H1 (cell line): Measurements from ENCODE around the gene RPS6KL1. TPM values are rescaled to one million over a fixed set of nuclear protein-coding genes. Genes with fewer than 3 reads are reported as not detected.

Source experiments
- CTCF ChIA-PET: fragments of 300-600 bp; sonication (Branson Sonifier 250); formaldehyde crosslinking; loops from one replicate; lab custom pipeline; 2021; ENCODE audit not compliant: partially characterized antibody; lab: Charles Lee
- POLR2A ChIA-PET: fragments of 300-600 bp; sonication (Branson Sonifier 250); formaldehyde crosslinking; loops from one replicate; lab custom pipeline; 2021; ENCODE audit warnings: inconsistent platforms; ENCODE audit not compliant: partially characterized antibody; lab: Charles Lee
- DNase-seq, 2 experiments: peaks; one replicate each; pipeline versions ENCODE4 v3.0.0 to v3.0.0-alpha.2; 2010 to 2022; ENCODE audit warnings: low spot score in 2 of 2, low read depth in 1 of 2, mixed read lengths in 1 of 2
- FAIRE-seq: peaks from 2 replicates; lab custom pipeline; 2011; peaks lifted over from hg19 to GRCh38; lab: Jason Lieb, UNC
- H2AFZ ChIP-seq: 2 replicates; pipeline ENCODE4 v1.8.1; 2012; ENCODE audit warnings: low read length, inconsistent platforms
- H2AK5ac ChIP-seq: 2 replicates; pipeline ENCODE4 v1.6.1; 2013; ENCODE audit warnings: low read depth, low read length
- H2BK120ac ChIP-seq: replicated peaks from 2 replicates; pipeline ENCODE3; 2013; ENCODE audit warnings: low read depth, low read length, inconsistent platforms
- H2BK12ac ChIP-seq: 2 replicates; pipeline ENCODE4 v1.6.1; 2013; ENCODE audit warnings: low read depth, low read length
- H2BK15ac ChIP-seq: 2 replicates; pipeline ENCODE4 v1.6.1; 2013; ENCODE audit warnings: low read length
- H2BK20ac ChIP-seq: 2 replicates; pipeline ENCODE4 v1.6.1; 2013; ENCODE audit warnings: low read length
- H2BK5ac ChIP-seq: 2 replicates; pipeline ENCODE4 v1.6.1; 2013; ENCODE audit warnings: low read depth, low read length
- H3K14ac ChIP-seq: 2 replicates; pipeline ENCODE4 v1.6.1; 2013; ENCODE audit warnings: inconsistent platforms; ENCODE audit not compliant: insufficient read length
- H3K18ac ChIP-seq: 2 replicates; pipeline ENCODE4 v1.6.1; 2013; ENCODE audit warnings: low read length; ENCODE audit errors: extremely low read depth
- H3K23ac ChIP-seq: 2 replicates; pipeline ENCODE4 v1.6.1; 2013; ENCODE audit warnings: inconsistent platforms; ENCODE audit not compliant: insufficient read length
- H3K23me2 ChIP-seq: 2 replicates; pipeline ENCODE4 v1.6.1; 2013; ENCODE audit warnings: low read depth, low read length
- H3K27ac ChIP-seq: 2 replicates; pipeline ENCODE4 v1.6.1; 2011; ENCODE audit warnings: low read depth, low read length, inconsistent platforms
- H3K27me3 ChIP-seq, 4 experiments: replicated peaks in 1 of 4; 1 replicate in 1 of 4; 2 replicates in 3 of 4; pipeline versions ENCODE4 v1.6.1 to v1.8.1; 2011 to 2013; ENCODE audit warnings: low read length in 3 of 4, mild to moderate bottlenecking in 3 of 4, inconsistent platforms in 2 of 4, mixed read lengths in 2 of 4, moderate library complexity in 1 of 4; ENCODE audit not compliant: control insufficient read depth in 3 of 4, insufficient read depth in 3 of 4; ENCODE audit errors: extremely low read depth in 1 of 4
- H3K36me3 ChIP-seq, 4 experiments: 2 replicates each; pipeline versions ENCODE4 v1.6.1 to v1.8.1; 2011 to 2013; ENCODE audit warnings: mild to moderate bottlenecking in 4 of 4, low read length in 3 of 4, moderate library complexity in 2 of 4, control low read depth in 1 of 4, inconsistent platforms in 1 of 4; ENCODE audit not compliant: insufficient read depth in 4 of 4, control insufficient read depth in 2 of 4
- H3K4ac ChIP-seq: replicated peaks from 2 replicates; pipeline ENCODE3; 2013; ENCODE audit warnings: low read length, low read depth, mixed read lengths, inconsistent platforms; ENCODE audit not compliant: insufficient read length
- H3K4me1 ChIP-seq, 4 experiments: replicated peaks in 1 of 4; 1 replicate in 1 of 4; 2 replicates in 3 of 4; pipeline versions ENCODE4 v1.6.1 to v1.8.1; 2011 to 2013; ENCODE audit warnings: low read length in 3 of 4, inconsistent platforms in 2 of 4, mixed read lengths in 1 of 4; ENCODE audit not compliant: insufficient read depth in 4 of 4, control insufficient read depth in 3 of 4
- H3K4me2 ChIP-seq, 2 experiments: 2 replicates each; pipeline versions ENCODE4 v1.6.1 to v1.8.1; 2011 to 2013; ENCODE audit warnings: low read depth in 2 of 2, low read length in 2 of 2, control low read depth in 1 of 2, inconsistent platforms in 1 of 2, mild to moderate bottlenecking in 1 of 2; ENCODE audit not compliant: insufficient read depth in 1 of 2
- H3K4me3 ChIP-seq, 4 experiments: fragments of 200-600, 300-600 bp in 1 of 4; sonication (generic), shearing (Covaris generic), sonication (Bioruptor Twin) in 1 of 4; 2 replicates each; pipeline versions ENCODE4 v1.5.1 to v1.8.1; 2011 to 2016; ENCODE audit warnings: low read length in 4 of 4, low read depth in 3 of 4, control low read depth in 2 of 4, inconsistent platforms in 2 of 4, mild to moderate bottlenecking in 2 of 4, mixed read lengths in 1 of 4, moderate library complexity in 1 of 4; ENCODE audit not compliant: insufficient read depth in 2 of 4; ENCODE audit errors: extremely low read depth in 1 of 4
- H3K56ac ChIP-seq: replicated peaks from 2 replicates; pipeline ENCODE3; 2013; ENCODE audit warnings: low read depth, mild to moderate bottlenecking, mixed read lengths, low read length, inconsistent platforms; ENCODE audit not compliant: insufficient read length
- H3K79me1 ChIP-seq: 2 replicates; pipeline ENCODE4 v1.6.1; 2013; ENCODE audit warnings: low read depth, low read length, control low read depth
- H3K79me2 ChIP-seq, 2 experiments: 2 replicates each; pipeline versions ENCODE4 v1.6.1 to v1.8.1; 2012 to 2013; ENCODE audit warnings: low read length in 2 of 2, mild to moderate bottlenecking in 2 of 2, inconsistent platforms in 1 of 2; ENCODE audit not compliant: insufficient read depth in 2 of 2, control insufficient read depth in 1 of 2
- H3K9ac ChIP-seq, 4 experiments: replicated peaks in 1 of 4; 1 replicate in 1 of 4; 2 replicates in 3 of 4; pipeline versions ENCODE4 v1.6.1 to v1.8.1; 2011 to 2013; ENCODE audit warnings: low read depth in 3 of 4, low read length in 3 of 4, control low read depth in 2 of 4, mild to moderate bottlenecking in 2 of 4, moderate library complexity in 2 of 4, inconsistent platforms in 1 of 4; ENCODE audit errors: extremely low read depth in 1 of 4
- H3K9me3 ChIP-seq, 2 experiments: 2 replicates each; pipeline versions ENCODE4 v1.6.1 to v1.8.1; 2012 to 2013; ENCODE audit warnings: mild to moderate bottlenecking in 2 of 2, moderate library complexity in 2 of 2, control low read depth in 1 of 2, inconsistent platforms in 1 of 2, low read depth in 1 of 2, low read length in 1 of 2, mixed read lengths in 1 of 2; ENCODE audit not compliant: insufficient read depth in 2 of 2
- H4K20me1 ChIP-seq, 2 experiments: replicated peaks in 1 of 2; 2 replicates each; pipeline versions ENCODE3 to v1.8.1; 2011 to 2013; ENCODE audit warnings: inconsistent platforms in 2 of 2, low read length in 2 of 2, mild to moderate bottlenecking in 1 of 2; ENCODE audit not compliant: insufficient read depth in 2 of 2, control insufficient read depth in 1 of 2
- H4K5ac ChIP-seq: 2 replicates; pipeline ENCODE4 v1.6.1; 2013; ENCODE audit warnings: low read length, low read depth, mixed read lengths, inconsistent platforms; ENCODE audit not compliant: insufficient read length
- H4K8ac ChIP-seq: 2 replicates; pipeline ENCODE4 v1.8.0; 2013; ENCODE audit warnings: mild to moderate bottlenecking, moderate library complexity, low read length, inconsistent platforms; ENCODE audit not compliant: insufficient read depth; ENCODE audit errors: extremely low read depth
- H4K91ac ChIP-seq: replicated peaks from 2 replicates; pipeline ENCODE3; 2013; ENCODE audit warnings: low read length, mixed read lengths, inconsistent platforms; ENCODE audit not compliant: insufficient read length
- ASH2L ChIP-seq: fragments of 200-600, 300-600 bp; sonication (generic); IDR thresholded peaks from one replicate; pipeline ENCODE4 v1.7.1; 2017; ENCODE audit warnings: low read length
- ATF3 ChIP-seq: IDR thresholded peaks from 2 replicates; pipeline ENCODE4 v1.6.1; 2011; ENCODE audit warnings: low read depth, mild to moderate bottlenecking, low read length; ENCODE audit not compliant: insufficient read depth
- FOSL1 ChIP-seq: IDR thresholded peaks from 2 replicates; pipeline ENCODE4 v1.6.1; 2011; ENCODE audit warnings: mild to moderate bottlenecking, low read depth, low read length, moderate library complexity; ENCODE audit not compliant: insufficient read depth
- KDM5A ChIP-seq: fragments of 200-600 bp; IDR thresholded peaks from 2 replicates; pipeline ENCODE4 v1.7.1; 2012; ENCODE audit warnings: mild to moderate bottlenecking, low read length, inconsistent platforms, mixed read lengths
- MAX ChIP-seq: IDR thresholded peaks from 2 replicates; pipeline ENCODE4 v1.6.1; 2012; ENCODE audit warnings: inconsistent platforms
- POLR2A ChIP-seq, 2 experiments: IDR thresholded peaks; 1 replicate in 1 of 2; 2 replicates in 1 of 2; pipeline ENCODE4 v1.6.1; 2011; ENCODE audit warnings: low read depth in 2 of 2, low read length in 2 of 2, mild to moderate bottlenecking in 2 of 2; ENCODE audit errors: control extremely low read depth in 1 of 2
- POLR2AphosphoS5 ChIP-seq: IDR thresholded peaks from 2 replicates; pipeline ENCODE4 v1.6.1; 2011; ENCODE audit warnings: low read depth, low read length
- RBBP5 ChIP-seq: IDR thresholded peaks from 2 replicates; pipeline ENCODE4 v1.7.1; 2012; ENCODE audit warnings: low read depth, mild to moderate bottlenecking, inconsistent platforms, low read length, moderate library complexity, borderline replicate concordance
- WGBS, 2 experiments: shearing (Covaris generic) in 1 of 2; methylation state at CpG; one replicate each; pipeline versions ENCODE4 v1.1.6 to v1.1.7; 2013 to 2015; ENCODE audit warnings: low lambda C conversion rate in 2 of 2, mixed read lengths in 2 of 2, inconsistent platforms in 1 of 2, low coverage in 1 of 2, missing lambda C conversion rate in 1 of 2; ENCODE audit not compliant: insufficient replicate concordance in 2 of 2, insufficient coverage in 1 of 2, insufficient read length in 1 of 2; ENCODE audit errors: extremely low coverage in 1 of 2, missing lambda C conversion rate in 1 of 2; 5-methylcytosine and 5-hydroxymethylcytosine counted together
- polyA plus RNA-seq, 7 experiments: library from polyadenylated mRNA; depleted of rRNA in 3 of 7; stranded (reverse) in 5 of 7; unstranded in 2 of 7; fragments of >200 nt in 5 of 7; fragments of 200-250 nt in 2 of 7; gene quantifications; 1 replicate in 5 of 7; 2 replicates in 1 of 7; 4 replicates in 1 of 7; pipeline versions ENCODE4 v1.2.1 to v1.2.3, GENCODE V29; 2011 to 2013; ENCODE audit warnings: missing spikeins in 2 of 7, mixed read lengths in 2 of 7
- total RNA-seq: library from RNA; stranded (reverse); fragmentation: NEBNext Ultra II Directional; extraction: Animal tissue kit (Norgen Biotek cat#: 25700); gene quantifications from 2 replicates; pipeline ENCODE4 v1.2.1, GENCODE V29; 2021

Gene RPS6KL1
- total and polyA plus RNA-seq, 2 of the 8 experiments (the other 6 are each of a cell fraction or from before 2014, with no cell fraction given), result 9.8 to 13.8 TPM

- Histone ChIP-seq H3K4me2 (no peak overlapping the region), H3K4me1 (peaks cover 0 to 6% (median 2%) of the 10 kb centered on the region in 4 experiments; a peak in 3 of 7 replicates), H3K9me3 (no peaks in the 10 kb centered on the region), H3K56ac (no peak overlapping the region), H3K23ac (no peak overlapping the region), H2BK12ac (no peak overlapping the region), H4K8ac (no peak overlapping the region), H3K79me2 (no peaks in the 10 kb centered on the region), H2BK120ac (no peak overlapping the region), H2BK20ac (no peak overlapping the region), H2AK5ac (no peak overlapping the region), H3K27ac (no peak overlapping the region), H3K36me3 (no peaks in the 10 kb centered on the region), H4K5ac (no peak overlapping the region), H4K91ac (no peak overlapping the region), H3K27me3 (no peaks in the 10 kb centered on the region), H2AFZ (no peak overlapping the region), H3K4me3 (no peak overlapping the region), H3K4ac (no peak overlapping the region), H3K14ac (no peak overlapping the region), H2BK5ac (no peak overlapping the region), H3K79me1 (no peaks in the 10 kb centered on the region), H3K23me2 (no peaks in the 10 kb centered on the region), H3K9ac (no peak overlapping the region), H2BK15ac (no peak overlapping the region), H4K20me1 (no peaks in the 10 kb centered on the region), H3K18ac (no peak overlapping the region)
- no peak for DNase-seq
- POLR2A ChIA-PET, result interaction anchor here (0.6 to 1.3 kb wide), 6 partner anchors 14 to 80 kb away, joined by 3 to 4 read pairs (median 3); partner anchors contain the start of gene RPS6KL1
- 93% methylated on average over 12 of the region's 12 CpGs; no CpG with 5 or more reads in 1 of the 2 experiments for WGBS, 2 experiments
- FAIRE-seq, result no peak
- CTCF ChIA-PET, result interaction anchor here (0.5 to 11.9 kb wide), 13 partner anchors 11 to 1265 kb away, joined by 3 to 146 read pairs (median 4); partner anchors contain the start of genes EIF2B2 and RPS6KL1
- TF ChIP-seq POLR2AphosphoS5 (no peak), RBBP5 (no peak), POLR2A (IDR thresholded peaks at IDR 0.05; ENCODE audit: control extremely low read depth in 1 of 2, low read depth in 2 of 2, low read length in 2 of 2) (no peak), MAX (no peak), FOSL1 (no peak), KDM5A (no peak), ATF3 (no peak), ASH2L (no peak)
These were observed 19.1 kb upstream of the RPS6KL1 start for GRCh38 chr14:74942181-74942580.
